Kidney capillary endothelial cell (primary cell): Measurements from ENCODE around the gene NUCB1.
"Not testable (repeated sequence)": the region's sequence is repeated elsewhere in the genome, so short reads cannot be mapped to it uniquely, and the experiment has no call there.

Experiments used
- DNase-seq: peaks from one replicate; pipeline ENCODE4 v3.0.0-alpha.2; 2018; ENCODE audit warnings: low spot score

NUCB1 gene

DNA sequence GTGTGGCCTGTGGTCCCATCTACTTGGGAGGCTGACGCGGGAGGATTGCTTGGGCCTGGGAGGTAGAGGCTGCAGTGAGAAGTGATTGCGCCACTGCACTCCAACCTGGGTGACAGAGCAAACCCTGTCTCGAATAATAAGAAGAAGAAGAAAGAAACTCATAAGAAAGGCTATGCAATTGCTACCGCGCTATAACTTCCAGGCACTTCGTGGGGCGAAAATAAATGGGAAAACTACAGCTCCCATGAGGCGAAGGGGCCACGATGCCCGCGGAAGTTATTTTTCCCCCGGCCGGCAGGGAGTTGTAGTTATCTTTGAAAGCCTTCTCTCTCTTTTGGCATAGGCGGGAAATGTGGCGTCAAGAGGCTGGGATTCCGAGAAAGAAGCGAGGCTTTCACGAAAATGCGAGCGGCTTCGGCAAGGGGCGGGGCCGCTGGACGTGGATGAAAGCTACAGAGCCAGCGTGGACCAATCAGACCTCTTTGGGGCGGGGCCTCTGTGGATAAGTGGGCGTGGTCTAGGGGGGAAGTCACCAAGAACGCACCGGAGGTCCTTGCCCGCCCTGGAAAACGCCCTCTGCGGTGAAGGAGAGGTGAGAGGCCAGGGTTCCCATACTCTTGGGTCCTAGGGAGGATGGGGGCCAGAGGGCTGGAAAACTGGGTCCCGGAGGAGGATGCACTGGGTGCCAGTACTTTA lies at the start of gene NUCB1:
TSS of gene NUCB1 (plus strand) at position 532 of the 696 bp plus-strand sequence. CDS start 485 bp downstream, outside the sequence.
- DNase-seq = peak; percentile 97

GRCh38 chr19:48852292-48852691 lies 47.8 kb upstream of the NUCB1 start:
- DNase-seq = no peak

GRCh38 chr19:48853483-48853882 lies 46.6 kb upstream of the NUCB1 start:
- DNase-seq = no peak

DNA sequence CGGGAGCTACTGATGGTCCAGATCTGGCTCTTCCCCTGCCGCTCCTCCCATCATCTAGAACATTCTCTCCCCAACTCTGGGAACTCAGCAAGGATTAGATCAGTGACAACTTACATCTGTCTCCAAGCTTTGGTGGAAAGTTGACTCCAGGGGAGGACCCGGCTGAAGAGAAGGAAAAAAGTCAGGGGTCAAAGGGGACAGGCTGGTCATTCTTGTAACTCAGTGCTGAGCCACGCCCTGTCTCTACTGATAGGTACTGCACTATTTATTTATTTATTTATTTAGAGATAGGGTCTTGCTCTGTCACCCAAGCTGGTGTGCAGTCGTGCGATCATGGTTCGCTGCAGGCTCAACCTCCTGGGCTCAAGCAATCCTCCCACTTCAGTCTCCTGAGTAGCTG lies 46.0 kb upstream of the NUCB1 start:
- no peak for DNase-seq

DNA sequence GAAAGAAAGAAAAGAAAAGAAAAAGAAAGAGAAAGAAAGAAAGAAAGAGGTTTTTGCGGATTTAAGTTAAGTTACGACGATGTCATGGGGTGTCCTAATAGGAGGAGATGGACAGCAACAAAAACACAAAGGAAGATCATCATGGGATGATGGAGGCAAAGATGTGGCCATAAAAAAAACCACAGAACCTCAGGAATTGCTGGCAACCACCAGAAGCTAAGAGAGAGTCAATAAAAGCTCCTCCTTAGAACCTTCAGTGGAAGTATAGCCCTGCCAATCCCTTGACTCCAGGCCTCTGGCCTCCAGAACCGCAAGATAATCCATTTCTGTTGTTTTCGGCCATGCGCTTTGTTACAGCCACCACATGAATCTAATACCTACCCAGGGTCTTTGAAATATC lies 43.2 kb upstream of the NUCB1 start:
- DNase-seq = no peak

DNA sequence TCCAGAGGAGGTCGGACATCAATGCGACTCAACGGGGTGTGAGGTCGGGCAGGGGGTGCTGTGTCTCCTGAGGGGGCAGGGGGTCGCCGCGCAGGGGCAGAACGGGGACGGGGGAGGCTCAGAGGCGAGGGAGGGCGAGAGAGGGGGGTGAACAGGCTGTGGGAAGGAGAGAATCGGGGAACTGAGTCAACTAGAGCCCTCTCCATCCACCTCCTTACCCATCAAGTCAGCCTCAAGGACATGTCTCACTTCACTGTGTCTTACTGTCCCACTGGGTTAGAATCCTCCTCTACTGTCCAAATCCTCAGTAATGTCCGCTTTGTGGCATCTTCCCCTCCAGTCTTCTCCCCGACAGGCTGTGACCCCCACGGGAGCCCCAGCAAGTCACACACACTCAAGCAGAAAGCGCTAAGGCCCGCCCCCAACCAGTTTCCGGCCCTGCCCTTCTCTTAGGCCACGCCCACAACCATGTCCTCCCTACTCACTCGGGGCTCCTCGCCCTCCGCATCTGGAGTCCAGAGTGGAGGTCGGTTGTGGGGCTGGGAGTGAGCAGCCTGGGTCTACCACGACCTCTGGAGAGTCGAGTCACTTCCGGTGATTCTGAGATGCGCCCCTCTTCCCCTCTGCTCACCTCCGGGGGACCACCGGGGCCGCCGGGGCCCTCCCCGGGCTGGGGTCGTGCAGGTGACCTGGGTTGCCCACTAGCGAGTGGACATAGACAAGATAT lies 41.0 kb upstream of the NUCB1 start:
- DNase-seq = no peak

DNA sequence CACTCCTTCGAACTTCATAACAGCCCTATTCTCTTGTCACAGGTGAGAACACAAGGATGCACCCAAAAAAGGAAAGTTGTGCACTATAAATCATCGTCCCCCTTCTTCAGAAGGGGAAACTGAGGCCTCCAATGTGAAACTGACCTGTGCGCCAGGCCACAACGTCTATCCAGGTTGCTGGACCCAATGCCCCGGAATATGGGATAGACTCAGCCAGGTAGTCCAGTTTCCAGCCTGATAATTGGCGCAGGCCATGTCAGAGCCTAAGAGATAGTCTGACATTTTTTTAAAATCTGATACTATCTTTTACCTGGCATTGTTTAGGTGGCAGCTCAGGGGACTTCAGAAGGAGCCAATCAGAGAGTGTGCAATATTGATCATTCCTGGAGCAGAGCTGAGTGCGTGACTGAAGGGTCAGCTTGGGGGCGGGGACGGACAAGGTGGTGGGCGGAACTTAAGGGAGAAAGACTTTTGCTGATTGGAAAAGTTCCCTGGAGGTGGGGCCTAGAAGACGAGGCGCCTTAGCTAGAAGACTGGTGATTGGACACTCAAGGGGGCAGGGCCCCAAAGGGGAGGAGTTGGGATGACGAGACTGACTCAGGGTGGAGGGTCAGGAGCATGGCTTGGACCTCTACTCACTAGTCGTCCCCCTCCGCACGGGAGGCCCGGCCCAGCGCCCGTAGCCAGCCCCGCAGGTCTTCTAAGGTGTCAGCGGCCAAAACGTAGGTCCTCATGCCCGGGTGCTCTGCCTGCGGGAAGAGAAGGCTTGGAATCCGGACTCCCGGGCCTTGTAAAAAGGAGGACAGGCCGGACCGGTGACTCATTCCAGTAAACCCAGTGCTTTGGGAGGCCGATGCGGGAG lies 40.2 kb upstream of the NUCB1 start:
- no peak for DNase-seq

- no peak for DNase-seq
Observed at GRCh38 chr19:48861313-48861712, 38.8 kb upstream of the NUCB1 start.

GRCh38 chr19:48862827-48863226 lies 37.3 kb upstream of the NUCB1 start:
- DNase-seq = no peak

DNA sequence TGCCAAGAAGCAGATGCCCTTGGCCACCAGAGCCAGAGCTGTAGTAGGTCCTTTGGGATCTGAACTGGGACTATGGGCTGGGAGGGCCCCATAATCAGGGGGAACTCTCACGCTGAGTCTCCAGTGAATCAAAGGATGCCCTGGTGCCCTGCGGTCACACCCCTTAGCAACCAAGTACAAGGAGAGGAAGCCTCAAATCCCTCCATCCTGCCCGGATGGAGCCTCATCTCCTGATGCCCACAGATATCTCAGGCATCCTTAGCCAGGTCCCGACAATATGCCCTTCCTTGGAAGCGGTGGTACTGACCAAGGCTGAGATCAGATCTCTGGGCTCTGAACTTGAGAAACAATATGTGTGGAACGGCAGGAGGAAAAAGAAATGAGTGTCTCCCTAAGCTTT lies 33.4 kb upstream of the NUCB1 start:
- DNase-seq = no peak

DNA sequence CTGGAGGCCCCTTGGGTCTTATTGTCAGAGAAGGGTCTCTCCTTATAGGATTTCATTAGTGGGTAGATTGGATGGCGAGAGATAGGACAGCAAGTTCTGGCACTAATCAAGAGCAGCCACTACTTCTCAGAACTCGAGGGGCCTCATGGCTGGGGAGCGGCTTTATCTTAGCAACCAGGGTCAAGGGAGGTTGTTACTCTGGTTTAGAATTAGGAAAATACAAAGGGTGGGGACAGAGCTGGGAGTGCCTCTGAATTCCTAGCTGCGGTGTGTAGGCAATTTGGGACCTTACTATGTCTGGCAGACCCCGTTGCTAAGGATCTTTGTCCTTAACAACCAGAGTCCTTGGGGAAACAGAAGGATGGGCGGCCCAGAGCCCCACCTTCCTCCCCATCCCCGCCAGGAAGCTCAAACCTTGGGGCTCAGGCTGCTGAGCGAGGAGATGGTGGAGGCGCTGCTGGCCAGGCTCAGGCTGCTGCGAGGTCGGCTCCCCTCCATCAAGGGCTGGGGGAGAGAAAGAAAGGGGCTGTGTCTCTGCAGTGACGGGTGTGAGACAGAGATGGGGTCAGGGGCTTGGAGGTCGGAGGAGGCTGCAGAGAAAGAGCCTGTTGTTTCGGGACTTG lies 32.9 kb upstream of the NUCB1 start:
- no peak for DNase-seq

DNA sequence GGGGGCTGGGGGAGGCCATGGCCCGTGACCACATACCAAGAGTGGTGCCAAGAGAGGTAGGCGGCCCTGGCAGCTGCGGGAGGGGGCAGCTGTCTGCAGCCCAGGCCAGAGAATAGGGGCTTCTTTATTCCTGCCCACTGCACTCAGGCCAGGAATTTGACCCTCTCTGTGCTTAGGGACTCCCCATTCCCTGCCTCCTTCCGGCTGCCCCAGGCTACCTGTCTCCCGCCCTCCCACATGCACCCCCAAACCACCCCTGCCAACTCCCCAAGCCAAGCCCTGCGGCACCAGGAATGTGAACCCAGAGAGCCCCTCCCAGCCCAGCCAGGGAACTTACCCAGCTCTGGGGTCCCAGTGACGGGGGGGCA lies 32.4 kb upstream of the NUCB1 start:
- no peak for DNase-seq

DNA sequence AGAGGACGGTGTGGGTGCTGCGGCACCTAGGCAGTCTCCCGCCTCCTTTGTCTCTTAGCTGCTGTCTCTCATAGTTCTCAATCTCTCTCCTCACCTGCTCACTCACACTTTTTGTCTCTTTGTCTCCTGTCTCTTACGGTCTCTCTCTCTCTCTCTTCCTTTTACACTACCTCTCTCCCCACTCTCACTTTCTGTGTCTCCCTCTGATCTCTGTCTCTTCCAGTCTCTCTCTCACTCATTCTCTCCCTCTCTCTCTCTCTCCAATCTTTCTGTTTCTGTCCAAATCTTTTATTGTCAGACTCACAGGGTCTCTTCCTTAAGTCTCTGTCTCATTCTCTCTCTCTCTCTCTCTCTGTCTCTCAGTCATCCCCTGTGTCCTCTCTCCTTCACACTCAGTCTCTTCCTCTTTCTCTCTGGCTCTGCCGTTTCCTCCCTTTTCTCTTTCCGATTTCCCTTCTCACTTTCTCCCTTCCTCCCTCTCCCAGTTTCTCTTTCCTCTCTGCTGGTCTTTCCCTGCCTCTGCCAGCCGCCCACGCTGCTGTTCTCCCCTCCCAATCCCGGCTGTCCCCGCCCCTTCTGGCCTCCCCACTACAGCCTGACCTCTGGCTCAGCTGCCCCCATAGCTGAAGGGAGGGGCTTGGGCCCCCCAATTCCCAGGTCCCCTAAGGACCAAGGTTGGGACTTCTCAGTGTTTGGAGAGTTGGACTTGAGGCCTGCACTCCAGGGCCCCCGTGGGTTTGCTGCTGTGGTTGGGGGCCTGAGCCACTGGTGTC lies 31.8 kb upstream of the NUCB1 start, which contains the start of gene PLEKHA4:
TSS of gene PLEKHA4 (minus strand) at position 504 of the 773 bp plus-strand sequence. CDS start 997 bp downstream, outside the sequence.
- DNase-seq = no peak

GRCh38 chr19:48870048-48870447 lies 30.1 kb upstream of the NUCB1 start:
- DNase-seq = no peak

DNA sequence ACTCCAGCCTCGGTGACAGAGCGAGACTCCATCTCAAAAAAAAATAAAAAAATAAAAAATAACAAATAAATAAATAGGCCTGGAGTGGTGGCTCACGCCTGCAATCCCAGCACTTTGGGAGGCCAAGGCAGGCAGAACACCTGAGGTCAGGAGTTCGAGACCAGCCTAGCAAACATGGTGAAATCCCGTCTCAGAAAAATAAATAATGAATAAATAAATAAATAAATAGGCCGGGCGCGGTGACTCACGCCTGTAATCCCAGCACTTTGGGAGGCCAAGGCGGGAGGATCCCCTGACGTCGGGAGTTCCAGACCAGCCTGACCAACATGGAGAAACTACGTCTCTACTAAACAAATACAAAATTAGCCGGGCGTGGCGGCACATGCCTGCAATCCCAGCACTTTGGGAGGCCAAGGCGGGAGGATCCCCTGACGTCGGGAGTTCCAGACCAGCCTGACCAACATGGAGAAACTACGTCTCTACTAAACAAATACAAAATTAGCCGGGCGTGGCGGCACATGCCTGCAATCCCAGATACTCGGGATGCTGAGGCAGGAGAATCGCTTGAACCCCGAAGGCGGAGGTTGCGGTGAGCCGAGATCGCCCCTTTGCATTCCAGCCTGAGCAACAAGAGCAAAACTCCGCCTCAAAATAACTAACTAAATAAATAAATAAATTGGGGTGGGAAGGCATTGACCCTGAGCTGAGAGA lies 28.5 kb upstream of the NUCB1 start:
- not testable (repeated sequence) for DNase-seq

DNA sequence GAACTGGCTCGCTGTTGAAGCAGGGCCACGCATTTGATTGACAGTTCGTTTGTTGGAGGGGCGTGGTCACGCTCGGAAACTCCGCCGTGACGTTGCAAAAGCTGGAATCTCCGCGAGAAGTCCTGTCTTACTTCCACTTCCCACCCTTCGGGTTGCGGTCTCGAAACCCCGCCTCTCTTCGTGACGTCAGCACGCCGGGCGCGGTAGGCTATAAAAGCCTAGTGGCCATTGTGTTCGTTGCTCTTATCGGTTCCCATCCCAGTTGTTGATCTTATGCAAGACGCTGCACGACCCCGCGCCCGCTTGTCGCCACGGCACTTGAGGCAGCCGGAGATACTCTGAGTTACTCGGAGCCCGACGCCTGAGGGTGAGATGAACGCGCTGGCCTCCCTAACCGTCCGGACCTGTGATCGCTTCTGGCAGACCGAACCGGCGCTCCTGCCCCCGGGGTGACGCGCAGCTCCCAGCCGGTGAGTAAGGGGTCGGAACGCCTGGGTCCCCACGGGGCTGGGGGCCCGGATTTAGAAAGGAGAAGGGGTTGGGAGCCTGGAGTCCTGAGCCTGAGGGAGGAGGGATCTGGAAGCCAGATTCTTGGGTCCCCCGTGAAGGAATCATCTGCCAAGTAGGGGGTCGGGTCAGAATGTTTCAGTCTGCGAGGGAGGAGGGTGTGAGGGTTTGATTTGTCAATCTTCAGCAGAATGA lies 27.8 kb upstream of the NUCB1 start, which contains the start of gene PPP1R15A:
TSS of gene PPP1R15A (plus strand) at position 240 of the 702 bp plus-strand sequence. CDS start 813 bp downstream, outside the sequence.
- DNase-seq = peak; percentile 97

GRCh38 chr19:48872884-48873475 lies 27.1 kb upstream of the NUCB1 start:
- peak; percentile 93 for DNase-seq

- DNase-seq = no peak
Observed at GRCh38 chr19:48873476-48874302, 26.4 kb upstream of the NUCB1 start.
